Mammary microvascular endothelial cell (primary cell): ENCODE measurements around the gene SLC26A8. TPM values are rescaled to one million over a fixed set of nuclear protein-coding genes. Genes with fewer than 3 reads are reported as not detected.

ENCODE experiments used
- total RNA-seq: library from RNA; depleted of rRNA; stranded (reverse); fragments of >200 nt; gene quantifications from 2 replicates; pipeline ENCODE4 v1.2.3, GENCODE V29; 2015

Gene SLC26A8, protein sequence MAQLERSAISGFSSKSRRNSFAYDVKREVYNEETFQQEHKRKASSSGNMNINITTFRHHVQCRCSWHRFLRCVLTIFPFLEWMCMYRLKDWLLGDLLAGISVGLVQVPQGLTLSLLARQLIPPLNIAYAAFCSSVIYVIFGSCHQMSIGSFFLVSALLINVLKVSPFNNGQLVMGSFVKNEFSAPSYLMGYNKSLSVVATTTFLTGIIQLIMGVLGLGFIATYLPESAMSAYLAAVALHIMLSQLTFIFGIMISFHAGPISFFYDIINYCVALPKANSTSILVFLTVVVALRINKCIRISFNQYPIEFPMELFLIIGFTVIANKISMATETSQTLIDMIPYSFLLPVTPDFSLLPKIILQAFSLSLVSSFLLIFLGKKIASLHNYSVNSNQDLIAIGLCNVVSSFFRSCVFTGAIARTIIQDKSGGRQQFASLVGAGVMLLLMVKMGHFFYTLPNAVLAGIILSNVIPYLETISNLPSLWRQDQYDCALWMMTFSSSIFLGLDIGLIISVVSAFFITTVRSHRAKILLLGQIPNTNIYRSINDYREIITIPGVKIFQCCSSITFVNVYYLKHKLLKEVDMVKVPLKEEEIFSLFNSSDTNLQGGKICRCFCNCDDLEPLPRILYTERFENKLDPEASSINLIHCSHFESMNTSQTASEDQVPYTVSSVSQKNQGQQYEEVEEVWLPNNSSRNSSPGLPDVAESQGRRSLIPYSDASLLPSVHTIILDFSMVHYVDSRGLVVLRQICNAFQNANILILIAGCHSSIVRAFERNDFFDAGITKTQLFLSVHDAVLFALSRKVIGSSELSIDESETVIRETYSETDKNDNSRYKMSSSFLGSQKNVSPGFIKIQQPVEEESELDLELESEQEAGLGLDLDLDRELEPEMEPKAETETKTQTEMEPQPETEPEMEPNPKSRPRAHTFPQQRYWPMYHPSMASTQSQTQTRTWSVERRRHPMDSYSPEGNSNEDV
- not detected in 2 replicates for total RNA-seq

DNA sequence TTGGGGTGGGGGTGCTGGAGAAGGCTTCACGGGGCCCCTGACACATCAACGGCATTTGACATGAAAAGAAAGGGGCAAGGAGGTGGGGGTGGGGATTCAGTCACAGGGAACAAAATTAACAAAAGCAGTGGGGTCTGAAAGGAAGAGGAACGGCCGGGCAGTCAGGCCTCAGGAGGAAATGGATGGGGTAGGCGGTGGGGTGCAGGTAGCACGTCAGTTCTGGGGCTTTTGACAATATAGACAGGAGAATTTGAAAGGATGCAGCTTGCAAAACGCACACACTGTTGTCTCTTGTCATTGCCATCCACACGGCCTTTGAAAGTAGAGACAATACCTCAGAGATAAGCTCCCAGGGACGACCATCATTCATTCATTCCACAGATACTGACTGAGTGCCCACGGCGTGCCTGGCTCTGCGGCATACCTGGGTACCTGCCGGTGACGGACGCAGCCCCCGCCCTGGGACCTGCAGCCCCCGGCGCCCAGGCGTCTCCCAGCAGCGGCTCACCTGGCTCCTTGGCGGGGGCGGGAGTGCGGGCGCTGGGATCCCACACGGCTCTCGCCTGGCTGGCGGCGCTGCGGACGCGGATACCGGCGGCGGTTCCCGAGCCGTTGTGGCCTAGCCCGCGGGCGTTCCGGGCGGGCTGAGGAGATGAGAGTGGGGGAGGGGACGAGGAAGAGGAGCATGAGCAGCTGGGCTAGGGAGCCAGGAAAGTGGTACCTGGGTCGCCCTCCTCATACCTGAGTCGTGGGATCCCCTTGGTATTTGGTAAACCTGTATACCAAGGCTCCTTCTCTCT lies at the start of gene SLC26A8:
Gene SLC26A8 (minus strand): TSS at position 646 of the 800 bp plus-strand sequence. CDS start 4,934 bp downstream, outside the sequence.

GRCh38 chr6:36027501-36028087 lies 3.2 kb upstream of the SLC26A8 start, which contains the start of gene MAPK14:
Gene MAPK14 (plus strand): TSS chr6:36027808. CDS start chr6:36028158, 350 bp downstream.

DNA sequence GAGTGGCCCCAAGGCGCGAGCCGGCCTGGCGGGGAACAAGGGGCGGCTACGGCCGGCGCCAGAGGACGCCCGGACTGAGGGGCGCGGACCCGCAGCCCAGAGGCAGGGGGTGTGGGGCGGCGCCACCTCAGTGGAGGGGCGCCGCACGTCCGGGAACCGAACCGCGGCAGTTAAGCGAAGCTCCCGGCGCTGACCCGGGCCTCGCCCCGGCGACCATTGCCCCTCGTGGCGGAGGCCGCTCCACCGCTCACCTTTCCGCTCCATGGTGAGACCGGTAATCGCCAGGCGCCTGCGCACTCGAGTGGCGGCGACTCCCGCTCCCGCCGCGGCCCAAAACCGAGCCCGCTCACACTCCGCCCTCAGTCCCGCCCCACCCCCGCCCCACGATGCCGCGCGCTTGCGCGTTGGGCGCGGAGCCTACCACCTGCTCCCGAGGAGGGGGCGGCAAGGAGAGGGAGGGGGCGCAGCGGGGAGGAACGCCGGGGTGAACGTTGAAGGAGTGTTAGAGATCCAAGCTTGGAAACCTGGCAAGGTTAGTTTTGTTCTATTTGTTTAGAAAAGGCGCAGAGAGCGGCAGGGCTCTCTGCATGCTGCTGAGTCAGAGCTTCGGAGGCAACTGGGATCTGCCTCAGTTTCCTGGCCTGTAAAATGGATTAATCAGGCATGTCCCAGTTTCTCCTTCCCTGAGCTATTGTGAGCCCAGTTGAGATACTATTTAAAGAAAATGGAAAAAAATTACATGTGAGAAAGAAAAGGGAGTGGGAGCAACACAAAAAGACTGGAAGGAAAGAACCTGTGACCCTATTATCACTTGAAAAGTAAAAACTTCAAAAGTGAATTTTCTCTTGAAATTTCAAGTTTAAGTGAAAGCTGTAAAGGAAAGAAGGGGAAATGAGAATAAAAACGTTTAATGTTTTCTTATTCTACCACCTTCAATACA lies 103.4 kb downstream of the SLC26A8 start, which contains the start of gene SRPK1:
Gene SRPK1 (minus strand): TSS at position 306 of the 940 bp plus-strand sequence. CDS start 42 bp downstream, at position 264.

Other genes with a start within 250 kb of the SLC26A8 start
- not detected in 2 replicates for gene CLPSL2, start 248.0 kb downstream of the SLC26A8 start, total RNA-seq
- not detected in 2 replicates for gene CLPSL1, start 243.6 kb downstream of the SLC26A8 start, total RNA-seq
- not detected in 2 replicates for gene CLPS, start 227.3 kb downstream of the SLC26A8 start, total RNA-seq
- 0.20 TPM in 1 of 2 replicates, not detected in the other for gene LHFPL5, start 219.3 kb downstream of the SLC26A8 start, total RNA-seq
- 46.8 and 50.1 TPM in 2 replicates for gene SRPK1, start 103.5 kb downstream of the SLC26A8 start, total RNA-seq
- 38.0 TPM in 2 replicates for gene MAPK14, start 3.2 kb upstream of the SLC26A8 start, total RNA-seq
- gene MAPK13, start 105.9 kb upstream of the SLC26A8 start, total RNA-seq, result 4.0 and 5.9 TPM in 2 replicates
- 6.6 and 8.1 TPM in 2 replicates for gene BRPF3, start 172.1 kb upstream of the SLC26A8 start, total RNA-seq
- not detected in 2 replicates for gene PNPLA1, start 245.4 kb upstream of the SLC26A8 start, total RNA-seq